Measurements from ENCODE around the gene TPST1.

TPST1 gene

GRCh38 chr7:66304536-66304935, 99.4 kb downstream of the TPST1 start:
- TF ChIP-seq, protein P1, sequence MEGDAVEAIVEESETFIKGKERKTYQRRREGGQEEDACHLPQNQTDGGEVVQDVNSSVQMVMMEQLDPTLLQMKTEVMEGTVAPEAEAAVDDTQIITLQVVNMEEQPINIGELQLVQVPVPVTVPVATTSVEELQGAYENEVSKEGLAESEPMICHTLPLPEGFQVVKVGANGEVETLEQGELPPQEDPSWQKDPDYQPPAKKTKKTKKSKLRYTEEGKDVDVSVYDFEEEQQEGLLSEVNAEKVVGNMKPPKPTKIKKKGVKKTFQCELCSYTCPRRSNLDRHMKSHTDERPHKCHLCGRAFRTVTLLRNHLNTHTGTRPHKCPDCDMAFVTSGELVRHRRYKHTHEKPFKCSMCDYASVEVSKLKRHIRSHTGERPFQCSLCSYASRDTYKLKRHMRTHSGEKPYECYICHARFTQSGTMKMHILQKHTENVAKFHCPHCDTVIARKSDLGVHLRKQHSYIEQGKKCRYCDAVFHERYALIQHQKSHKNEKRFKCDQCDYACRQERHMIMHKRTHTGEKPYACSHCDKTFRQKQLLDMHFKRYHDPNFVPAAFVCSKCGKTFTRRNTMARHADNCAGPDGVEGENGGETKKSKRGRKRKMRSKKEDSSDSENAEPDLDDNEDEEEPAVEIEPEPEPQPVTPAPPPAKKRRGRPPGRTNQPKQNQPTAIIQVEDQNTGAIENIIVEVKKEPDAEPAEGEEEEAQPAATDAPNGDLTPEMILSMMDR (IDR thresholded peaks at IDR 0.05; ENCODE audit: borderline replicate concordance, control extremely low read depth, extremely low read depth, insufficient read depth, missing control alignments), result no peak
- in situ Hi-C loops (cut with MboI; ENCODE audit: low sequenced_read_pairs, unreplicated experiment), result no loop called here
- no peak for DNase-seq (ENCODE audit: low spot score)

- in situ Hi-C loops (cut with MboI; ENCODE audit: low sequenced_read_pairs, unreplicated experiment), result no loop called here
Measured at GRCh38 chr7:66306243-66306642, 101.1 kb downstream of the TPST1 start.

DNA sequence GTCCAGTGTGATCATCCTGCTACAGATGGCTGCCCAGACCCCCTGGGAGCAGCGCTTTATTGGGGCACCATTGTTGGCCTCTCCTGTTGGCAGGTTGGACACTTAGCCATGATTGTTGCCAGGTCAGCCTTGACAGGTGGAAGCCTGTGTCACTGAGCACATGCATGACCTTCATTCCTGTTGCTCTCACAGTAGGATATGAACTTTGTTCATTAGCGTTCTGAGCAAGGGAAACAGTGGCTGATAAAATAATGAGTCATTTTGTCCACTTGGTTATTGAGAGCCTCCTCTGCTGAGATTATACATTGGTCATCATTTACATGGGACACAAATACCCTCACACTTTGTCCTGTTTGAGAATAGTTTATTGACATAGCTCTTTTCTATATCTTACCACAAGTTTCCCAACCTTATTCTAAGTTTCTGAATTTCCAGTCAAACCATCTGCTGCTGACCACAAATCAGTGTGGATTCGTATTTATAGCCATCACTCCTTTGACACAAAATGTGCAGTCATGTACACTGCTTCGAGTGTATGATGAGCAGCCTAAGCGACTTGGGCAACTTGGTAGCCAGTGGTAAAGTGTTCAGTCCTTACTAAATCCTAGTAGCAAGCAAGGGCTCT, 102.6 kb downstream of the TPST1 start:
- in situ Hi-C loops (cut with MboI; ENCODE audit: low sequenced_read_pairs, unreplicated experiment), result no loop called here
- TF ChIP-seq, protein P1 (IDR thresholded peaks at IDR 0.05; ENCODE audit: borderline replicate concordance, control extremely low read depth, extremely low read depth, insufficient read depth, missing control alignments), result no peak
- DNase-seq (ENCODE audit: low spot score), result no peak

More at GRCh38 chr7:66306243-66306642, 101.1 kb downstream of the TPST1 start:
- DNase-seq (ENCODE audit: low spot score), result no peak
- TF ChIP-seq, protein P1 (IDR thresholded peaks at IDR 0.05; ENCODE audit: borderline replicate concordance, control extremely low read depth, extremely low read depth, insufficient read depth, missing control alignments), result no peak

DNA sequence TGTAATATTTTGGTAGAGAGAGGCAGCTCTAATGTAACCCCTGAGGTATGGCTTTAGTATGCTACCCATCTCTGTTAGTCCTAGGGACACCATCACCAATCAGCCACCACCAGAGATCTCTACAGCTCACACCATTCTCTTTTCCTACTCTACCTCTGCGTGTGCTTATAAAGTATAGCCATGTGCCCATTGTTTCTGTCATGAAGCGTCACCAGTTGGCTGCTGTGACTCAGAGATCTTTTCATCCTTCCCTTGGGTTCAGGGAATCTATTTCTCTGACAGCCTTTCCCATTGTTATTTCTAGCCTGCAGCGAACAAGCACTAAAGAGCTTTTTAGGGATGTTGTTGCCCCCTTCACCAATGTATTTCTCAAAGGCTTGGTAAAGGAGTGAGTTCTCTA, 103.3 kb downstream of the TPST1 start:
- DNase-seq (ENCODE audit: low spot score), result no peak
- TF ChIP-seq, protein P1 (IDR thresholded peaks at IDR 0.05; ENCODE audit: borderline replicate concordance, control extremely low read depth, extremely low read depth, insufficient read depth, missing control alignments), result no peak
- in situ Hi-C loops (cut with MboI; ENCODE audit: low sequenced_read_pairs, unreplicated experiment), result no loop called here

DNA sequence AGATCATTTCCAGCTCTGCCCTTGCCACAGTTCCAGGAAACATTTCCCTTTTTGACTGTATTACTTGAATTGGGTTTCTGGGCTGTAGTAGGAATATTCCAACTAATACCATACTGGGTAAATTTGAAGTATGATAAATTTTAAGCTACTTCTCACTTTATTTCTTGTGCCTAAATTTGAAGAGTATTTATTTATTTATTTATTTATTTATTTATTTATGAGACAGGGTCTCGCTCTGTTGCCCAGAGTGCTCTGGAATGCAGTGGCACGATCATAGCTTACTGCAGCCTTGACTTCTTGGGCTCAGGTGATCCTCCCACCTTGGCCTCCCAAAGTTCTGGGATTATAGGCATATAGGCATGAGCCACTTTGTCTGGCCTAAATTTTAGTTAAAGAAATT, 105.5 kb downstream of the TPST1 start:
- DNase-seq (ENCODE audit: low spot score), result no peak
- TF ChIP-seq, protein P1 (IDR thresholded peaks at IDR 0.05; ENCODE audit: borderline replicate concordance, control extremely low read depth, extremely low read depth, insufficient read depth, missing control alignments), result no peak
- in situ Hi-C loops (cut with MboI; ENCODE audit: low sequenced_read_pairs, unreplicated experiment), result no loop called here

DNA sequence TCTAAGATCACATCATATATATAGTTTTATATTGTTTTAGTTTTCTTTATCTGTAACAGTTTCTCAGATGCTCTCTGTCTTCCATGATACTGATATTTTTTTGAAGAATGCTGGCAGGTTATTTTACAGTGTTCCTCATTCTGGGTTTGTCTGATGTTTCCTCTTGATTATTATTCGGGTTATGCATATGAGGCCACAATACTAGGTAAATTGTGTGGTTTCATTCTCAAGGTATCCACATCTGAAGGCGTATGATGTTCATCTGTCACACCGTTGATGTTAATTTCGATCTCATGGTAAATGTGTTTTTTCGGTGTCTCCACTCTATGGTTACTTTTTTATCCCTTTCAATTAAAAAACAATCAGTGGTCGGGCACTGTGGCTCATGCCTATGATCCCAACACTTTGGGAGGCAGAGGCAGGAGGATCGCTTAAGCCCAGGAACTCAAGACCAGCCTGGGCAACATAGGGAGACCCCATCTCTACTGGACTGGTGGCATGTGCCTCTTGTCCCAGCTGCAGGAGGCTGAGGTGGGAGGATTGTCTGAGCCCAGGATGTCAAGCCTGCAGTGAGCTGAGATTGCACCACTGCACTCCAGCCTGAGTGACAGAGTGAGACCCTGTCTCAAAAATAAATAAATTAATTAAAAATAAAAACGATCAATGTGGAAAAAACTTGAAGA, 108.9 kb downstream of the TPST1 start:
- in situ Hi-C loops (cut with MboI; ENCODE audit: low sequenced_read_pairs, unreplicated experiment), result no loop called here
- DNase-seq (ENCODE audit: low spot score), result no peak
- TF ChIP-seq, protein P1 (IDR thresholded peaks at IDR 0.05; ENCODE audit: borderline replicate concordance, control extremely low read depth, extremely low read depth, insufficient read depth, missing control alignments), result no peak

Data from GM13976 (cell line).